HG03342 (cell line): Measurements from ENCODE around the gene KLLN.
"Not testable (repeated sequence)": the region's sequence is repeated elsewhere in the genome, so short reads cannot be mapped to it uniquely, and the experiment has no call there.

ENCODE experiments used
- ATAC-seq: cut with Tn5 transposase; IDR thresholded peaks from one replicate; pipeline ENCODE4 v1.9.1; 2021; ENCODE audit warnings: mild to moderate bottlenecking, moderate library complexity; ENCODE audit not compliant: unreplicated experiment

Gene KLLN

GRCh38 chr10:87863053-87863943 is at the start of gene KLLN, which contains the start of gene PTEN:
Gene KLLN (minus strand): TSS chr10:87863533. CDS start chr10:87862487, 1,046 bp downstream.
Gene PTEN (plus strand): TSS chr10:87863625. CDS start chr10:87864470, 845 bp downstream.
- ATAC-seq: peak; percentile 34

GRCh38 chr10:87903396-87903795 is 40.1 kb upstream of the KLLN start:
- ATAC-seq: not testable (repeated sequence)

- ATAC-seq: not testable (repeated sequence)
Measured at GRCh38 chr10:87897957-87898356, 34.6 kb upstream of the KLLN start.

- no peak for ATAC-seq
Measured at GRCh38 chr10:87896216-87896615, 32.9 kb upstream of the KLLN start.

- no peak for ATAC-seq
Measured at GRCh38 chr10:87895430-87895829, 32.1 kb upstream of the KLLN start.

GRCh38 chr10:87887548-87888289 is 24.4 kb upstream of the KLLN start:
- ATAC-seq: no peak

GRCh38 chr10:87887146-87887545 is 23.8 kb upstream of the KLLN start:
- no peak for ATAC-seq

GRCh38 chr10:87886635-87887034 is 23.3 kb upstream of the KLLN start:
- no peak for ATAC-seq

- ATAC-seq: no peak
Measured at GRCh38 chr10:87882555-87883294, 19.4 kb upstream of the KLLN start.

GRCh38 chr10:87881373-87882059 is 18.2 kb upstream of the KLLN start:
- ATAC-seq: not testable (repeated sequence)

GRCh38 chr10:87880336-87880735 is 17.0 kb upstream of the KLLN start:
- no peak for ATAC-seq

GRCh38 chr10:87878664-87879459 is 15.5 kb upstream of the KLLN start:
- no peak for ATAC-seq

- ATAC-seq: no peak
Measured at GRCh38 chr10:87875929-87876571, 12.7 kb upstream of the KLLN start.

GRCh38 chr10:87873656-87874055 is 10.3 kb upstream of the KLLN start:
- ATAC-seq: no peak

- ATAC-seq: no peak
Measured at GRCh38 chr10:87872828-87873227, 9.5 kb upstream of the KLLN start.

- ATAC-seq: no peak
Measured at GRCh38 chr10:87869773-87870551, 6.6 kb upstream of the KLLN start.

- not testable (repeated sequence) for ATAC-seq
Measured at GRCh38 chr10:87869139-87869538, 5.8 kb upstream of the KLLN start.

- ATAC-seq: no peak
Measured at GRCh38 chr10:87868277-87868676, 4.9 kb upstream of the KLLN start.
